22Rv1 (cell line): ENCODE results near the gene SMIM10L2A.

Source experiments
- H3K27ac ChIP-seq: fragments of 450-650 bp; 2 replicates; pipeline ENCODE4 v1.5.1; 2017
- ZFX ChIP-seq: fragments of 450-650 bp; IDR thresholded peaks from 2 replicates; pipeline ENCODE4 v1.6.1; 2017; ENCODE audit warnings: antibody characterized with exemption, borderline replicate concordance
- TF ChIP-seq, protein P1 (sequence below): fragments of 450-650 bp; IDR thresholded peaks from 2 replicates; pipeline ENCODE4 v1.5.1; 2017; ENCODE audit warnings: mild to moderate bottlenecking

SMIM10L2A gene

DNA sequence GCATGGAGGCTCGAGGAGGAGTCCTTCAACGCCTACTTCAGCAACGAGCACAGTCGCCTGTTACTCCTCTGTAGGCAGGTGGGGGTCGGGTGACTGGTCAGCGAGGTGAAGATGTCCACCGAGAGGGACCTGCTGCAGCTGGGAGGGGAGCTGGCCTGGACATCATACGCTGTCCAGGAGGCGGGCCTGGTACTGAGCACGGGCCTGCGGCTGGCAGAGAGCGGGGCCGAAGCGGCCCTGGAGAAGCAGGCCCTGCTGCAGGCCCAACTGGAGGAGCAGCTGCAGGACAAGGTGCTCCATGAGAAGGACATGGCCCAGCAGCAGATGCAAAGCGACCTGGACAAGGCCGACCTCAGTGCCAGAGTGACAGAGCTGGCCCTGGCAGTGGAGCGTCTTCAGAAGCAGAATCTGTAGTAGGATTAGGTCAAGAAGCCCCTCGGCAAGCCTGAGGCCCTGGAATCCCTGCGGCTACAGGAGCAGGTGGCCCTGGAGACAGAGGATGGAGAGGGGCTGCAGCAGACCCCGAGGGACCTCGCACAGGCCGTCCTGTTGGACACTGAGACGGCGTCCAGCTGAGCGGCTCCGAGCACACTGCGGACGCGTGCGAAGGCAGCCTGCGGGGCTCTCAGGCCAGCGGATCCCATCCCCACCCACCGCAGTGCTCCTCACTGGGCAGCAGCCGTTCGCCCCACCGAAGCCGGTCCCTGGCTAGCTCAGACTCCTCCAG is 11.9 kb downstream of the SMIM10L2A start:
- H3K27ac ChIP-seq = no peak overlapping the region
- TF ChIP-seq, protein P1, sequence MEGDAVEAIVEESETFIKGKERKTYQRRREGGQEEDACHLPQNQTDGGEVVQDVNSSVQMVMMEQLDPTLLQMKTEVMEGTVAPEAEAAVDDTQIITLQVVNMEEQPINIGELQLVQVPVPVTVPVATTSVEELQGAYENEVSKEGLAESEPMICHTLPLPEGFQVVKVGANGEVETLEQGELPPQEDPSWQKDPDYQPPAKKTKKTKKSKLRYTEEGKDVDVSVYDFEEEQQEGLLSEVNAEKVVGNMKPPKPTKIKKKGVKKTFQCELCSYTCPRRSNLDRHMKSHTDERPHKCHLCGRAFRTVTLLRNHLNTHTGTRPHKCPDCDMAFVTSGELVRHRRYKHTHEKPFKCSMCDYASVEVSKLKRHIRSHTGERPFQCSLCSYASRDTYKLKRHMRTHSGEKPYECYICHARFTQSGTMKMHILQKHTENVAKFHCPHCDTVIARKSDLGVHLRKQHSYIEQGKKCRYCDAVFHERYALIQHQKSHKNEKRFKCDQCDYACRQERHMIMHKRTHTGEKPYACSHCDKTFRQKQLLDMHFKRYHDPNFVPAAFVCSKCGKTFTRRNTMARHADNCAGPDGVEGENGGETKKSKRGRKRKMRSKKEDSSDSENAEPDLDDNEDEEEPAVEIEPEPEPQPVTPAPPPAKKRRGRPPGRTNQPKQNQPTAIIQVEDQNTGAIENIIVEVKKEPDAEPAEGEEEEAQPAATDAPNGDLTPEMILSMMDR = no peak
- no peak for TF ChIP-seq ZFX

DNA sequence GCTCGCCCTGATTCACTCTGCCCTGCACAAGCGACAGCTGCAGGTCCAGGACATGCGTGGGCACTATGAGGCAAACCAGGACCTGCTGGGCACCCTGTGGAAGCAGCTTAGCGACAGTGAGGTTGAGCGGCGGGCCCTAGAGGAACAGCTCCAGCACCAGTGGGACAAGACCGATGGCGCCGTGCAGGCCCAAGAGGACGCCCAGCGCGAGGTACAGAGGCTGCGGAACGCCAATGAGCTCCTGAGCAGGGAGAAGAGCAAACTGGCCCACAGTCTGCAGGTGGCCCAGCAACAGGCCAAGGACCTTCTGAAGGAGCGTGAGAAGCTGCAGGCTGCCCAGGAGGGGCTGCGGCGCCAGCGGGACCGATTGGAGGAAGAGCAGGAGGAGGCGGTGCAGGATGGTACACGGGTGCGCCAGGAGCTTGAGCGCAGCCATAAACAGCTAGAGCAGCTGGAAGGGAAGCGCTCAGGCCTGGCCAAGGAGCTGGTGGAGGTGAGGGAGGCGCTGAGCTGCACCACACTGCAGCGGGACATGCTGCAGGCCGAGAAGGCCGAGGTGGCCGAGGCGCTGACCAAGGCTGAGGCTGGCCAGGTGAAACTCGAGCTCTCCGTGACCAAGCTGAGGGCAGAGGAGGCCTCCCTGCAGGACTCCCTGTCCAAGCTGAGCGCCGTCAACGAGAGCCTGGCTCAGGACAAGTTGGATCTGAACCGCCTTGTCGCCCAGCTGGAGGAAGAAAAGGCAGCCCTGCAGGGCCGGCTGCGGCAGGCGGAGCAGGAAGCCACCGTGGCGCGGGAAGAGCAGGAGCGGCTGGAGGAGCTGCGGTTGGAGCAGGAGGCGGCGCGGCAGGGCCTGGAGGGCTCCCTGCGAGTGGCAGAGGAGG is 12.8 kb downstream of the SMIM10L2A start:
- TF ChIP-seq ZFX = no peak
- TF ChIP-seq, protein P1 = no peak
- H3K27ac ChIP-seq = no peak overlapping the region

DNA sequence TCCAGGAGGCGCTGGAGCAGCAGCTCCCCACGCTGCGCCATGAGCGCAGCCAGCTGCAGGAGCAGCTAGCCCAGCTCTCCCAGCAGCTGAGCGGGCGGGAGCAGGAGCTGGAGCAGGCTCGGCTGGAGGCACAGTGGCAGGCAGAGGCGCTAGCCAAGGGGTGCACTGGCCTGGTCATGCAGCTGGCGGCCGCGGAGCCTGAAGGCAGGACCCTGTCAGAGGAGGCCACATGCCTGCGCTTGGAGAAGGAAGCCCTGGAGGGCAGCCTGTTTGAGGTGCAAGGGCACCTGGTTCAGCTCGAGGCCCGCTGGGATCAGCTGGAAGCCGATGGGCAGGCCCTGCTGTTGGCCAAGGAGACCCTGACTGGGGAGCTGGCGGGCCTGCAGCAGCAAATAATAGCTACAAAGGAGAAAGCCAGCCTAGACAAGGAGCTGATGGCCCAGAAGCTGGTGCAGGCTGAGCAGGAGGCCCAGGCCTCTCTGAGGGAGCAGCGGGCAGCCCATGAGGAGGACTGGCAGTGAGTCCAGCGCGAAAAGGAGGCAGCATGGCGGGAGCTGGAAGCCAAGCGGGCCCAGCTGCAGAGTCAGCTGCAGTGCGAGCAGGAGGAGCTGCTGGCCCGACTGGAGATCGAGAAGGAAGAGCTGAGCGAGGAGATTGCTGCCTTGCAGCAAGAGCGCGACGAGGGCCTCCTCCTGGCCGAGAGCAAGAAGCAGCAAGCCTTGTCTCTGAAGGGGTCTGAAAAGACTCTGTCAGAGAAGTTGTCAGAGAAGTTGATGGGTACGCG is 13.6 kb downstream of the SMIM10L2A start:
- no peak overlapping the region for H3K27ac ChIP-seq
- TF ChIP-seq, protein P1 = no peak

DNA sequence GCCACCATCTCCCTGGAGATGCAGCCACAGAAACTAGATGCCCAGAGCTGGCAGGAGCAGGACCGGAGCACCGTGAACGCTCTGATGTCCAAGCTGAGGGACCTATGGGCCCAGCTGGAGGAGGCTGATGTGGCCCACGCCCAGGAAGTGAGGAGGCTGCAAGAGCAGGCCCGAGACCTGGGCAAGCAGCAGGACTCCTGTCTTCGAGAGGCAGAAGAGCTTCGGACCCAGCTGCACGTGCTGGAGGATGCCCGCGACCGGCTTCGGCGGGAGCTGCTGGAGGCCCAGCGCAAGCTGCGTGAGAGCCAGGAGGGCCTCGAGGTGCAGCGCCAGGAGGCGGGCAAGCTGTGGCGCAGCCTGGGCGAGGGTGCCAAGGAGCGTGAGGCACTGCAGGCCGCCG is 14.2 kb downstream of the SMIM10L2A start:
- no peak overlapping the region for H3K27ac ChIP-seq
- TF ChIP-seq, protein P1 = no peak
- TF ChIP-seq ZFX = no peak

DNA sequence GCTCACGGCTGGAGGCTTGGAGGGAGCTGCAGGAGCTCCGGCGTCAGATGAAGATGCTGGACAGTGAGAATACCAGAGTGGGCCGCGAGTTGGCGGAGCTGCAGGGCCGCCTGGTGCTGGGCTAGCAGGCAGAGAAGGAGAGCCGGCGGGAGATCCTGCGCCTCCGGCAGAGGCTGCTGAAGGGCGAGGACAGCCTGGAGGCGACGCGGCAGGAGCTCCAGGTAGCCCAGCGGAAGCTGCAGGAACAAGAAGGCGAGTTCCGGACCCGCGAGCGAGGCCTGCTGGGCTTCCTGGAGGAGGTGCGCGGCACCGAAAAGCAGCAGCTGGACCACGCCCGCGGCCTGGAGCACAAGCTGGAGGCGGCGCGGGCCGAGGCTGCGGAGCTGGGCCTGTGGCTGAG is 14.7 kb downstream of the SMIM10L2A start:
- no peak overlapping the region for H3K27ac ChIP-seq
- TF ChIP-seq, protein P1 = no peak
- no peak for TF ChIP-seq ZFX

DNA sequence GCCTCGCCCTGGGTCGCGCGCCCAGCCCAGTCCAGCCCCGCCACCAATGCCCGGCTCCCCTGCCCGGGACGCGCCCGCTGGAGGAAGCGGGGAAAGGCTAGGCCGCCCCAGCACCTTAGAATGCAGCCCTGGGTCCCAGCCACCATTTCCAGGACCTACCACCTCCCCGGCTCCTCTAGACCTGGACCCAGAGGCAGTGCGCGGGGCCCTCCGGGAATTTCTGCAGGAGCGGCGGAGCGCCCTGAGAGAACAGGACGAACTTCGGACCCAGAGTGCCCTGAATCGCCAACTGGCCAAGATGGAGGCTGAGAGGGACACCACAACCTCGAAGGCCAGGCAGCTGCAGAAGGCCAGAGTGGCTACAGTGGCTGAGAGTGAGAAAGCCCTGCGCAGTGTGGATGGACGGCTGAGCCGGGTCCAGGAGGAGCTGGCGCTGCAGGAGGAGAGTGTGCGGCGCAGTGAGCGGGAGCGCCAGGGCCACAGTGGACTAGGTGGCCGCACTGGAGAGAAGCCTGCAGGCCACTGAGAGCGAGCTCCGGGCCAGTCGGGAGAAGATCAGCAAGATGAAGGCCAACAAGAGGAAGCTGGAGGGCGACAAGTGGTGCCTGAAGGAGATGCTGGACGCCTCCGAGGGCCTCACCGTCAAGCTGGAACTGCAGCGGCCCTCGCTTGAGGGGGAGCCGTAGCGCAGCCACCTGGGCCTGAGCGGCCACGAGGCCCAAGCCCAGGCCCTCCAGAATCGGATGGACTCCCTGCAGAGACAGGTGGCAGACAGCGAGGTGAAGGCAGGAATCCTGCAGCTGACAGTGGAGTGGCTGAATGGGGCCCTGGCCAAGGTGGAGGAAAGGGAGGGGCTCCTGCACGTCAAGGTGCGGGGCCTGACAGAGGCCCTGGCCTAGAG is 15.5 kb downstream of the SMIM10L2A start:
- TF ChIP-seq, protein P1 = no peak
- no peak for TF ChIP-seq ZFX
- no peak overlapping the region for H3K27ac ChIP-seq
